ENCODE results near the gene ADGRL3. TPM values are rescaled to one million over a fixed set of nuclear protein-coding genes. Genes with fewer than 3 reads are reported as not detected.

Gene ADGRL3
- total RNA-seq, 4 donors from 2014 or later: 6.1 to 26.0 (median 7.3) TPM

GRCh38 chr4:61293707-61294400 lies 93.7 kb downstream of the ADGRL3 start:
- 93 to 94% methylated on average over 7 of the region's 7 CpGs for WGBS, 2 donors (ENCODE audit: low coverage in 1 of 2)
- ATAC-seq: no peak
- Histone ChIP-seq H3K4me3 (no peak overlapping the region), H3K36me3 (no peaks in the 10 kb centered on the region), H3K27ac (no peak overlapping the region), H3K9me3 (no peaks in the 10 kb centered on the region), H3K4me1 (no peaks in the 10 kb centered on the region), H3K27me3 (no peaks in the 10 kb centered on the region)
- no peak for TF ChIP-seq POLR2AphosphoS5 (IDR thresholded peaks at IDR 0.05)
- no peak for TF ChIP-seq CTCF (IDR thresholded peaks at IDR 0.05)
- no peak for TF ChIP-seq POLR2A (IDR thresholded peaks at IDR 0.05)
- TF ChIP-seq EP300 (IDR thresholded peaks at IDR 0.05): no peak

- Histone ChIP-seq H3K36me3 (no peaks in the 10 kb centered on the region), H3K9me3 (no peaks in the 10 kb centered on the region), H3K4me3 (no peak overlapping the region), H3K27ac (no peak overlapping the region), H3K27me3 (no peaks in the 10 kb centered on the region), H3K4me1 (no peaks in the 10 kb centered on the region)
- ATAC-seq: no peak
- WGBS, 2 donors (ENCODE audit: low coverage in 1 of 2): 81 to 83% methylated on average over 6 of the region's 6 CpGs
- TF ChIP-seq CTCF (IDR thresholded peaks at IDR 0.05) (no peak), POLR2AphosphoS5 (IDR thresholded peaks at IDR 0.05) (no peak), EP300 (IDR thresholded peaks at IDR 0.05) (no peak), POLR2A (IDR thresholded peaks at IDR 0.05) (no peak)
Observed at GRCh38 chr4:61294936-61295335, 94.8 kb downstream of the ADGRL3 start.

GRCh38 chr4:61296144-61296543 lies 96.0 kb downstream of the ADGRL3 start:
- 95 to 100% methylated on average over 2 of the region's 2 CpGs for WGBS, 2 donors (ENCODE audit: low coverage in 1 of 2)
- H3K27ac ChIP-seq: no peak overlapping the region
- no peaks in the 10 kb centered on the region for H3K4me1 ChIP-seq
- TF ChIP-seq POLR2A (IDR thresholded peaks at IDR 0.05) (no peak), CTCF (IDR thresholded peaks at IDR 0.05) (no peak), POLR2AphosphoS5 (IDR thresholded peaks at IDR 0.05) (no peak), EP300 (IDR thresholded peaks at IDR 0.05) (no peak)
- H3K36me3 ChIP-seq: no peaks in the 10 kb centered on the region
- no peak overlapping the region for H3K4me3 ChIP-seq
- no peaks in the 10 kb centered on the region for H3K9me3 ChIP-seq
- H3K27me3 ChIP-seq: no peaks in the 10 kb centered on the region
- no peak for ATAC-seq

GRCh38 chr4:61298178-61298740 lies 98.1 kb downstream of the ADGRL3 start:
- WGBS, 2 donors (ENCODE audit: low coverage in 1 of 2): 74 to 75% methylated on average over 4 of the region's 4 CpGs
- H3K4me3 ChIP-seq: no peak overlapping the region
- ATAC-seq: no peak

More at GRCh38 chr4:61298178-61298740, 98.1 kb downstream of the ADGRL3 start:
- Histone ChIP-seq H3K36me3 (no peaks in the 10 kb centered on the region), H3K27me3 (no peaks in the 10 kb centered on the region), H3K9me3 (no peaks in the 10 kb centered on the region), H3K27ac (no peak overlapping the region), H3K4me1 (no peaks in the 10 kb centered on the region)
- TF ChIP-seq POLR2AphosphoS5 (IDR thresholded peaks at IDR 0.05): no peak
- TF ChIP-seq EP300 (IDR thresholded peaks at IDR 0.05): no peak
- TF ChIP-seq POLR2A (IDR thresholded peaks at IDR 0.05): no peak
- TF ChIP-seq CTCF (IDR thresholded peaks at IDR 0.05): no peak
